IMR-90 (cell line): ENCODE measurements around the gene BCKDK. TPM values are rescaled to one million over a fixed set of nuclear protein-coding genes. Genes with fewer than 3 reads are reported as not detected.
A peak's percentile ranks its signal among the peaks of the same experiment; 100 is the strongest.

Experiments used
- ATAC-seq: fragments of 200-7000 bp; cut with Tn5 transposase; 2 replicates; pipeline ENCODE4 v1.9.1; 2020; ENCODE audit warnings: low read depth, mild to moderate bottlenecking, moderate library complexity
- BruUV-seq: library from RNA; stranded (reverse); fragments of 400-500 nt; replicated peaks from 2 replicates; lab custom pipeline; 2021; lab: Mats Ljungman, UMichigan
- CTCF ChIA-PET: fragments of 300-600 bp; formaldehyde crosslinking; extraction: SDS; loops from one replicate; lab custom pipeline; 2021; ENCODE audit warnings: antibody characterized with exemption; lab: Yijun Ruan, JAX
- POLR2A ChIA-PET: fragments of 300-600 bp; sonication (Branson Sonifier 250); formaldehyde crosslinking; loops from one replicate; lab custom pipeline; 2022; ENCODE audit warnings: antibody characterized with exemption; ENCODE audit not compliant: unreplicated experiment; lab: Charles Lee
- DNase-seq: peaks from one replicate; pipeline ENCODE4 v3.0.0; 2013
- H2AFZ ChIP-seq: replicated peaks from 2 replicates; pipeline ENCODE3; 2013; ENCODE audit warnings: low read length, mild to moderate bottlenecking; ENCODE audit not compliant: poor library complexity
- H2AK5ac ChIP-seq: 2 replicates; pipeline ENCODE4 v1.6.1; 2013; ENCODE audit warnings: low read depth, low read length, inconsistent platforms
- H2AK9ac ChIP-seq: replicated peaks from 2 replicates; pipeline ENCODE3; 2013; ENCODE audit warnings: mild to moderate bottlenecking, low read depth, low read length, moderate library complexity; ENCODE audit not compliant: poor library complexity
- H2BK120ac ChIP-seq: 2 replicates; pipeline ENCODE4 v1.6.1; 2013; ENCODE audit warnings: low read depth, low read length, inconsistent platforms
- H2BK15ac ChIP-seq: 3 replicates; pipeline ENCODE4 v1.6.1; 2013; ENCODE audit warnings: low read depth, low read length, inconsistent platforms
- H2BK20ac ChIP-seq: 2 replicates; pipeline ENCODE4 v1.6.1; 2013; ENCODE audit warnings: low read depth, mild to moderate bottlenecking, inconsistent platforms, low read length, moderate library complexity
- H2BK5ac ChIP-seq: 2 replicates; pipeline ENCODE4 v1.6.1; 2013; ENCODE audit warnings: mild to moderate bottlenecking, low read depth, low read length, inconsistent platforms; ENCODE audit not compliant: poor library complexity, severe bottlenecking
- H3K14ac ChIP-seq: replicated peaks from 2 replicates; pipeline ENCODE4 v1.6.1; 2013; ENCODE audit warnings: low read depth, low read length, inconsistent platforms
- H3K18ac ChIP-seq: 2 replicates; pipeline ENCODE4 v1.6.1; 2013; ENCODE audit warnings: low read depth, low read length, control low read depth
- H3K23ac ChIP-seq: 2 replicates; pipeline ENCODE4 v1.6.1; 2013; ENCODE audit warnings: low read depth, low read length, inconsistent platforms
- H3K27ac ChIP-seq: 2 replicates; pipeline ENCODE4 v1.5.1; 2013; ENCODE audit warnings: mild to moderate bottlenecking, control low read depth, low read length; ENCODE audit not compliant: insufficient read depth
- H3K27me3 ChIP-seq: 2 replicates; pipeline ENCODE4 v1.6.1; 2013; ENCODE audit warnings: low read length; ENCODE audit not compliant: control insufficient read depth, insufficient read depth
- H3K36me3 ChIP-seq: 2 replicates; pipeline ENCODE4 v1.6.1; 2013; ENCODE audit warnings: low read length, mixed read lengths; ENCODE audit not compliant: control insufficient read depth, insufficient read depth
- H3K4ac ChIP-seq: 2 replicates; pipeline ENCODE4 v1.6.1; 2013; ENCODE audit warnings: low read depth, low read length, inconsistent platforms
- H3K4me1 ChIP-seq: 2 replicates; pipeline ENCODE4 v1.6.1; 2013; ENCODE audit warnings: low read length, mixed read lengths; ENCODE audit not compliant: control insufficient read depth, insufficient read depth
- H3K4me2 ChIP-seq: 2 replicates; pipeline ENCODE4 v1.6.1; 2013; ENCODE audit warnings: low read depth, mild to moderate bottlenecking, control low read depth, low read length, moderate library complexity
- H3K4me3 ChIP-seq: 2 replicates; pipeline ENCODE4 v1.5.1; 2013; ENCODE audit warnings: low read depth, mild to moderate bottlenecking, control low read depth, low read length, moderate library complexity; ENCODE audit not compliant: insufficient read depth
- H3K56ac ChIP-seq: 2 replicates; pipeline ENCODE4 v1.6.1; 2013; ENCODE audit warnings: low read length, inconsistent platforms; ENCODE audit not compliant: insufficient read depth; ENCODE audit errors: extremely low read depth
- H3K79me1 ChIP-seq, 2 experiments: 2 replicates each; pipeline ENCODE4 v1.6.1; 2013; ENCODE audit warnings: low read length in 2 of 2, inconsistent platforms in 1 of 2, low read depth in 1 of 2
- H3K9ac ChIP-seq: 2 replicates; pipeline ENCODE4 v1.6.1; 2013; ENCODE audit warnings: low read depth, low read length, control low read depth
- H3K9me1 ChIP-seq: 2 replicates; pipeline ENCODE4 v1.6.1; 2013; ENCODE audit warnings: low read length, inconsistent platforms; ENCODE audit not compliant: insufficient read depth
- H3K9me3 ChIP-seq: 2 replicates; pipeline ENCODE4 v1.6.1; 2013; ENCODE audit warnings: low read length; ENCODE audit not compliant: control insufficient read depth, insufficient read depth
- H4K20me1 ChIP-seq: 2 replicates; pipeline ENCODE4 v1.6.1; 2013; ENCODE audit warnings: low read length, inconsistent platforms; ENCODE audit not compliant: insufficient read depth
- H4K5ac ChIP-seq: 2 replicates; pipeline ENCODE4 v1.6.1; 2013; ENCODE audit warnings: mild to moderate bottlenecking, low read depth, low read length, control low read depth
- H4K8ac ChIP-seq, 2 experiments: 2 replicates each; pipeline ENCODE4 v1.6.1; 2013; ENCODE audit warnings: low read depth in 2 of 2, low read length in 2 of 2, control low read depth in 1 of 2, inconsistent platforms in 1 of 2
- H4K91ac ChIP-seq: 2 replicates; pipeline ENCODE4 v1.6.1; 2013; ENCODE audit warnings: low read depth, low read length, inconsistent platforms; ENCODE audit not compliant: insufficient read depth
- BHLHE40 ChIP-seq: fragments of 150-350 bp; IDR thresholded peaks from 2 replicates; pipeline ENCODE4 v1.6.1; 2016; ENCODE audit warnings: mild to moderate bottlenecking, low read depth, low read length
- CHD1 ChIP-seq: IDR thresholded peaks from 2 replicates; pipeline ENCODE4 v1.6.1; 2012; ENCODE audit warnings: low read depth, low read length, improper control_type of control experiment
- FOS ChIP-seq: fragments of 150-350 bp; IDR thresholded peaks from 2 replicates; pipeline ENCODE4 v1.6.1; 2016; ENCODE audit warnings: low read depth, low read length
- MAZ ChIP-seq: IDR thresholded peaks from 2 replicates; pipeline ENCODE4 v1.6.1; 2012; ENCODE audit warnings: low read depth, mild to moderate bottlenecking, low read length, improper control_type of control experiment, moderate library complexity, borderline replicate concordance
- MXI1 ChIP-seq: IDR thresholded peaks from 2 replicates; pipeline ENCODE4 v1.6.1; 2012; ENCODE audit warnings: low read depth, mild to moderate bottlenecking, low read length, moderate library complexity, borderline replicate concordance
- NFE2L2 ChIP-seq: fragments of 150-350 bp; IDR thresholded peaks from 2 replicates; pipeline ENCODE4 v1.6.1; 2016; ENCODE audit warnings: low read depth, mild to moderate bottlenecking, low read length
- POLR2A ChIP-seq: IDR thresholded peaks from 2 replicates; pipeline ENCODE4 v1.6.1; 2012; ENCODE audit warnings: mild to moderate bottlenecking, low read depth, low read length
- RAD21 ChIP-seq: IDR thresholded peaks from 2 replicates; pipeline ENCODE4 v1.6.1; 2012; ENCODE audit warnings: low read length, improper control_type of control experiment
- SMC3 ChIP-seq: fragments of 150-350 bp; IDR thresholded peaks from 2 replicates; pipeline ENCODE4 v1.6.1; 2016; ENCODE audit warnings: low read depth, mild to moderate bottlenecking, antibody characterized with exemption, low read length, moderate library complexity
- WGBS, 2 experiments: methylation state at CpG; one replicate each; pipeline versions ENCODE4 v1.1.5 to v1.1.7; 2013; ENCODE audit warnings: missing lambda C conversion rate in 2 of 2; ENCODE audit not compliant: insufficient read length in 1 of 2; ENCODE audit errors: extremely low coverage in 2 of 2; 5-methylcytosine and 5-hydroxymethylcytosine counted together
- dilution Hi-C: fragments of 300-500 bp; cut with HindIII; formaldehyde crosslinking; loops from one replicate; pipeline ENCODE4 v1.14.3; 2018; ENCODE audit warnings: low sequenced_read_pairs; ENCODE audit not compliant: unreplicated experiment
- in situ Hi-C: fragments of 300-500 bp; cut with MboI; formaldehyde crosslinking; loops from 3 replicates; pipeline ENCODE4 v1.14.3; 2019; ENCODE audit warnings: low sequenced_read_pairs, inconsistent platforms, mixed read lengths
- intact Hi-C: fragments of 100-400 bp; cut with micrococcal nuclease; formaldehyde crosslinking; loops from 2 replicates; pipeline ENCODE4 v1.10.0; 2022
- polyA plus RNA-seq, 3 experiments: library from polyadenylated mRNA; depleted of rRNA; stranded (reverse); fragments of >200 nt; gene quantifications; 2 replicates each; pipeline ENCODE4 v1.2.3, GENCODE V29; 2012; ENCODE audit warnings: low replicate concordance in 1 of 3
- total RNA-seq: library from RNA; depleted of rRNA; stranded (reverse); fragments of >200 nt; gene quantifications from 2 replicates; pipeline ENCODE4 v1.2.3, GENCODE V29; 2012
- TF ChIP-seq, protein P1 (sequence below): conservative IDR thresholded peaks from 2 replicates; pipeline ENCODE4 v1.5.1; 2012; ENCODE audit warnings: mild to moderate bottlenecking, low read depth, low read length, improper control_type of control experiment

BCKDK gene
- total and polyA plus RNA-seq, 2 of the 4 experiments (the other 2 are of a cell fraction), result 26.0 to 79.3 TPM

- peak overlapping the region; percentile 42; the same call in 1 of the 2 replicates for H3K9ac ChIP-seq
- no peaks in the 10 kb centered on the region; the same call in 1 of the 2 replicates for H4K20me1 ChIP-seq
- POLR2A ChIA-PET, result interaction anchor here (0.6 to 1.8 kb wide), 4 partner anchors 25 to 192 kb away, joined by 3 to 9 read pairs (median 6); partner anchors contain the start of genes FUS, HSD3B7 and KAT8
- H2AFZ ChIP-seq, result peak overlapping the region; percentile 95
- H2BK20ac ChIP-seq, result no peak overlapping the region
- peak overlapping the region; percentile 42 for H4K5ac ChIP-seq
- peak overlapping the region; percentile 79 for H2BK5ac ChIP-seq
- peak overlapping the region; percentile 35 for H3K56ac ChIP-seq
- CTCF ChIA-PET, result interaction anchor here (0.7 to 2.2 kb wide), 21 partner anchors 10 to 327 kb away, joined by 3 to 13 read pairs (median 3); partner anchors contain the start of genes KAT8, VKORC1 and ZNF843
- 0 out of 2 replicates have a peak overlapping the region, but pooled peaks have one; percentile 16 for H3K18ac ChIP-seq
- H2AK9ac ChIP-seq, result peak overlapping the region; percentile 93
- peak overlapping the region; percentile 87 for H3K4me2 ChIP-seq
- peak overlapping the region; percentile 74 for H3K27ac ChIP-seq
- peaks cover 10% of the 10 kb centered on the region for H3K27me3 ChIP-seq
- peak overlapping the region; percentile 72; the same call in 1 of the 2 replicates for H3K23ac ChIP-seq
- BruUV-seq, result no TSS peak
- H3K4me3 ChIP-seq, result peak overlapping the region; percentile 49
- 0% methylated on average over 22 of the region's 89 CpGs; no CpG with 5 or more reads in 1 of the 2 experiments for WGBS, 2 experiments
- in situ Hi-C loops, result no loop called here
- H3K14ac ChIP-seq, result peak overlapping the region; percentile 41
- dilution Hi-C loops, result no loop called here
- H3K9me3 ChIP-seq, result no peaks in the 10 kb centered on the region
- H2AK5ac ChIP-seq, result no peak overlapping the region
- peak overlapping the region; percentile 80; the same call in 1 of the 2 replicates for H3K4ac ChIP-seq
- intact Hi-C loops, result loop anchor here (1.0 to 2.0 kb wide), 4 partner anchors 26 to 185 kb away; partner anchors contain the start of genes HSD3B7, KAT8, SETD1A and VKORC1
- peak overlapping the region; percentile 26; the same call in 1 of the 2 replicates for H4K91ac ChIP-seq
- ATAC-seq (peak; percentile 98), DNase-seq (peak; percentile 98)
- peaks cover 0 to 7% of the 10 kb centered on the region in 2 experiments; a peak in 1 of 4 replicates for H3K79me1 ChIP-seq
- H2BK120ac ChIP-seq, result no peak overlapping the region
- peaks cover 8% of the 10 kb centered on the region; the same call in 1 of the 2 replicates for H3K9me1 ChIP-seq
- no peaks in the 10 kb centered on the region for H3K36me3 ChIP-seq
- H3K4me1 ChIP-seq, result peaks cover 16% of the 10 kb centered on the region
- H2BK15ac ChIP-seq, result no peak overlapping the region
- peak overlapping the region; percentile 55 to 93 for H4K8ac ChIP-seq
- TF ChIP-seq BHLHE40, result peak; percentile 78
- TF ChIP-seq NFE2L2, result no peak
- TF ChIP-seq SMC3, result peak; percentile 81
- TF ChIP-seq, protein P1, sequence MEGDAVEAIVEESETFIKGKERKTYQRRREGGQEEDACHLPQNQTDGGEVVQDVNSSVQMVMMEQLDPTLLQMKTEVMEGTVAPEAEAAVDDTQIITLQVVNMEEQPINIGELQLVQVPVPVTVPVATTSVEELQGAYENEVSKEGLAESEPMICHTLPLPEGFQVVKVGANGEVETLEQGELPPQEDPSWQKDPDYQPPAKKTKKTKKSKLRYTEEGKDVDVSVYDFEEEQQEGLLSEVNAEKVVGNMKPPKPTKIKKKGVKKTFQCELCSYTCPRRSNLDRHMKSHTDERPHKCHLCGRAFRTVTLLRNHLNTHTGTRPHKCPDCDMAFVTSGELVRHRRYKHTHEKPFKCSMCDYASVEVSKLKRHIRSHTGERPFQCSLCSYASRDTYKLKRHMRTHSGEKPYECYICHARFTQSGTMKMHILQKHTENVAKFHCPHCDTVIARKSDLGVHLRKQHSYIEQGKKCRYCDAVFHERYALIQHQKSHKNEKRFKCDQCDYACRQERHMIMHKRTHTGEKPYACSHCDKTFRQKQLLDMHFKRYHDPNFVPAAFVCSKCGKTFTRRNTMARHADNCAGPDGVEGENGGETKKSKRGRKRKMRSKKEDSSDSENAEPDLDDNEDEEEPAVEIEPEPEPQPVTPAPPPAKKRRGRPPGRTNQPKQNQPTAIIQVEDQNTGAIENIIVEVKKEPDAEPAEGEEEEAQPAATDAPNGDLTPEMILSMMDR, result peak; percentile 98
- TF ChIP-seq CHD1, result no peak
- TF ChIP-seq MXI1, result peak; percentile 90
- TF ChIP-seq POLR2A, result 0 out of 2 replicates have a peak, but pooled peaks have one; percentile 24
- TF ChIP-seq FOS, result no peak
- TF ChIP-seq RAD21, result peak; percentile 84
- peak; percentile 95 for TF ChIP-seq MAZ
These were observed 34.2 kb downstream of the BCKDK start for GRCh38 chr16:31142109-31143010.
